GM12864 (cell line): ENCODE data around the gene COX7B2.

Experiments
- DNase-seq: peaks from one replicate; pipeline ENCODE4 v3.0.0-alpha.2; 2011; ENCODE audit warnings: low read depth
- H3K4me3 ChIP-seq: 2 replicates; pipeline ENCODE4 v1.5.1; 2011; ENCODE audit warnings: mild to moderate bottlenecking, low read depth, low read length, control low read depth
- CTCF ChIP-seq: IDR thresholded peaks from 2 replicates; pipeline ENCODE4 v1.5.1; 2011; ENCODE audit warnings: low read depth, mild to moderate bottlenecking, moderate library complexity, low read length, control low read depth, inconsistent platforms; ENCODE audit errors: missing control alignments

Gene COX7B2

GRCh38 chr4:46836584-46836983, 72.5 kb downstream of the COX7B2 start:
- DNase-seq: no peak
- no peak for TF ChIP-seq CTCF
- no peak overlapping the region for H3K4me3 ChIP-seq

- no peak for DNase-seq
- no peak overlapping the region for H3K4me3 ChIP-seq
- no peak for TF ChIP-seq CTCF
Measured at GRCh38 chr4:46830971-46831454, 78.0 kb downstream of the COX7B2 start.

- no peak for DNase-seq
- H3K4me3 ChIP-seq: no peak overlapping the region
- no peak for TF ChIP-seq CTCF
Measured at GRCh38 chr4:46820154-46820553, 88.9 kb downstream of the COX7B2 start.

GRCh38 chr4:46819095-46819494, 90.0 kb downstream of the COX7B2 start:
- TF ChIP-seq CTCF: no peak
- DNase-seq: no peak

GRCh38 chr4:46818604-46819003, 90.4 kb downstream of the COX7B2 start:
- no peak for TF ChIP-seq CTCF
- H3K4me3 ChIP-seq: no peak overlapping the region
- DNase-seq: no peak

More at GRCh38 chr4:46819095-46819494, 90.0 kb downstream of the COX7B2 start:
- no peak overlapping the region for H3K4me3 ChIP-seq

- no peak for TF ChIP-seq CTCF
- DNase-seq: no peak
- H3K4me3 ChIP-seq: no peak overlapping the region
Measured at GRCh38 chr4:46817806-46818205, 91.2 kb downstream of the COX7B2 start.

- no peak overlapping the region for H3K4me3 ChIP-seq
- TF ChIP-seq CTCF: no peak
- no peak for DNase-seq
Measured at GRCh38 chr4:46804781-46805413, 104.1 kb downstream of the COX7B2 start.
